Measurements from ENCODE around the gene HAPLN3.
"Not testable (repeated sequence)": the region's sequence is repeated elsewhere in the genome, so short reads cannot be mapped to it uniquely, and the experiment has no call there.

HAPLN3 gene, protein sequence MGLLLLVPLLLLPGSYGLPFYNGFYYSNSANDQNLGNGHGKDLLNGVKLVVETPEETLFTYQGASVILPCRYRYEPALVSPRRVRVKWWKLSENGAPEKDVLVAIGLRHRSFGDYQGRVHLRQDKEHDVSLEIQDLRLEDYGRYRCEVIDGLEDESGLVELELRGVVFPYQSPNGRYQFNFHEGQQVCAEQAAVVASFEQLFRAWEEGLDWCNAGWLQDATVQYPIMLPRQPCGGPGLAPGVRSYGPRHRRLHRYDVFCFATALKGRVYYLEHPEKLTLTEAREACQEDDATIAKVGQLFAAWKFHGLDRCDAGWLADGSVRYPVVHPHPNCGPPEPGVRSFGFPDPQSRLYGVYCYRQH

GRCh38 chr15:88894819-88895767, at the start of gene HAPLN3:
Gene HAPLN3 (minus strand): TSS chr15:88895544. CDS start chr15:88887298, 8,246 bp downstream.
- peak; percentile 67 for DNase-seq

- DNase-seq = no peak
Measured at GRCh38 chr15:88940110-88940675, 44.8 kb upstream of the HAPLN3 start.

DNA sequence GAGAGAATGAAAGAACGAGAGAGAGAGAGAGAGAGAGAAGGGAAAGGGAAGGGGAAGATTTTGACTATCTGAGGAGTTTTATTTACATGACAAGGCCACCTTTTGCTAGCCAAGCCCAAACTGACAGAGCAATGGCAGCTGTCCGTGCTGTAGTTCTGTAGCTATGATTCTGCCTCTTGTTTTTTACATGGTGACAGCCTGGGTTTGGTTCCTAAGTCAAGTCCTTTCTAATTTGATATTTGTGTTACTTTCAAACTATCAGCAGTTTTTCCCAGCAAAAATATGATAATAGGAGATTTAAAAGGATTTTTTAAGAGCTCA, 44.1 kb upstream of the HAPLN3 start:
- no peak for DNase-seq

DNA sequence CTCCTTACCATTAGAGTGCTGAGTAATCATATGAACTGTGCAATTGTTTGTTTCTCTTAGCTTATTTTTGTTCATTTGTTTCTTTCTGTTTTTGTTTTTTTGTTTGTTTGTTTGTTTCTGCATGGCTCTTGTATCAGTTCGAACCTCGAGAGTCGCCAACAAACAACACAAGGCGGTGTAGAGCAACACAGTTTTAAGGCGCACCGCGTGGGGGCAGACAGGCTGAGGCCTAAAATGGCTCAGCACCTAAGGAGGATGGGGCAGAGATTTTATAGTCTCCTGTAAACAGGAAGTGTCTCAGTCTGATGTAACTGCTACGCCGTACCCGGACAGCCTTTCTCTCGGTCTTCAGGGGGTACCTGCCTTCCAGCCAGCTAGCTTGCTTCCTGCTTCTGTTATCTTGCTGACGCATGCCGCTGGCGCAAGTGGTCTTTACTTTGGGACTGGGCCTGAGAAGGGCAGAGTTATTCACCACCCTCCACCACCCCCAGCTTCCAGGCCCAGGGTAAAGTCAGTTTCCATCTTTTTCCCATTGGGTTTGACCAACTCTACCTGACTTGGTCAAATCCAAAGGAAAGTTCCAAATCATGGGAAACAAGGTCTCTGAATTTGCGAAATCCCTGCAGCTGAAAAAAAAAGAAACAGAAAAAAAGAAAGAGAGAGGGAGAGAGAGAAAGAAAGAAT, 43.6 kb upstream of the HAPLN3 start:
- DNase-seq = no peak

- DNase-seq = not testable (repeated sequence)
Measured at GRCh38 chr15:88934449-88934848, 39.1 kb upstream of the HAPLN3 start.

GRCh38 chr15:88932875-88933330, 37.6 kb upstream of the HAPLN3 start:
- DNase-seq = no peak

- no peak for DNase-seq
Measured at GRCh38 chr15:88932271-88932874, 37.0 kb upstream of the HAPLN3 start.

GRCh38 chr15:88930579-88930978, 35.2 kb upstream of the HAPLN3 start:
- no peak for DNase-seq

DNA sequence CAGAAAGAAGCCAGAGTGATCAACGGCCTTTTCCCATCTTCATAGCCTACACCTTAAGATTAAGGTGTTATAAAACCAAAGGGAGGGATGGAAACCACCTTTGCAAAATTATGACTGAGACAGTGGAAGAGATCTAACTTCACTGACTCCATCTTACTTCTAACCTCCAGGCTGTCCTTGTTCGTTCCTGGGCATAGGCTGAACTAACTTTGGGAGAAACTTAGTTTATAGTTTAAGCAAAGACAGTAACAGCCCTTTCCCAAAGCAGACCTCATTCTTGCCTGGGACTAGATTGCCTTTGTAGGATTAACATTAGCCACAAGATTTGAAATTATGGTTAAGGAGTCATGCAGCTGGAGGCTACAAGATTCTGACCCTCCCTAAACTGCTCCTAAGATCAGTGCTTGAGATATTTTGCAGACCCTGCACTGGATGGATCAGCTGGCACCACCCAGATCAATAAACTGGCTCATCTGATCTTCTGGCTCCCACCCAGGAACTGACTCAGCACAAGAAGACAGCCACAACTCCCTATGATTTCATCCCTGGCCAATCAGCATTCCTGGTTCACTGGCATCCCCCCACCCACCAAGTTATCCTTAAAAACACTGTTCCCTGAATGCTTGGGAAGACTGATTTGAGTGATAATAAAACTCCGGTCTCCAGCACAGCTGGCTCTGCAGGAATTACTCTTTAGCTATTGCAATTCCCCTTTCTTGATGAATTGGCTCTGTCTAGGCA, 34.2 kb upstream of the HAPLN3 start:
- not testable (repeated sequence) for DNase-seq

DNA sequence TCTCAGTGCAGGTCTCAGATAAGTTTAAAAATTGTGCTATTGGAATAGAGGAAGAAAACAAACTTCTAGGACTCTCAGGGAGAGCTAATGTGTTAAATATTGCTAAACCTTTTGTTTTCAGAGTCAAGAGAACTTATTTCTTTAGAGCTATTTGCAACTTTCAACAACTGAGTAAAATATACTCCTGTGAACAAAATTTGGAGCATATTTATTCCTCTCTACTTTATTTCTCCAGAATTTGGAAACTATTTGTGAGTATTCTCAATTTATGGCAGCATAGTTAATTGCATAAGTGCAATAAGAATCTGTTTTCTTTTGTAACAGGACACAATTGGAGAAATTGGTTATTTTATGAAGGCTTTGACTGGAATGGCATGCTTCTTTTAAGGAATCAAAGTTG, 32.8 kb upstream of the HAPLN3 start:
- DNase-seq = not testable (repeated sequence)

DNA sequence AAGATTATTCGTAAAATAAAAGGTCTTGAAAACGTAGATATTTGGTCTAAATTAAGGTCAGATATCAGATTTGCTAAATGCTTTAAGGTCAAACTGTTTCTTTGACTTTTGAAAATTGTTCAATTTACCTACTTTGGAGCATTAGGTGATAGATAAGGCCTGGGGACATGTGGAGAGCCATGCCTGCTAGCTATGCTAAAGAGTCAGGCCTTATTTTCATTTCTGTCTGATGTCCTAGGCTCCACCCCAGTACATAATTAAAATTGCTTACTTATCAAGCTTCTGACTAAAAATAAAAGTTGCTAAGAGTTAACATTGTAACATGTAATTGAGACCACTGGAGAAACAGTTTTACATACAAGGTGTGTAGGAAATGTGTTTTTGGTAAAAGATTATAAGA, 30.3 kb upstream of the HAPLN3 start:
- not testable (repeated sequence) for DNase-seq

GRCh38 chr15:88920892-88921435, 25.6 kb upstream of the HAPLN3 start:
- not testable (repeated sequence) for DNase-seq

DNA sequence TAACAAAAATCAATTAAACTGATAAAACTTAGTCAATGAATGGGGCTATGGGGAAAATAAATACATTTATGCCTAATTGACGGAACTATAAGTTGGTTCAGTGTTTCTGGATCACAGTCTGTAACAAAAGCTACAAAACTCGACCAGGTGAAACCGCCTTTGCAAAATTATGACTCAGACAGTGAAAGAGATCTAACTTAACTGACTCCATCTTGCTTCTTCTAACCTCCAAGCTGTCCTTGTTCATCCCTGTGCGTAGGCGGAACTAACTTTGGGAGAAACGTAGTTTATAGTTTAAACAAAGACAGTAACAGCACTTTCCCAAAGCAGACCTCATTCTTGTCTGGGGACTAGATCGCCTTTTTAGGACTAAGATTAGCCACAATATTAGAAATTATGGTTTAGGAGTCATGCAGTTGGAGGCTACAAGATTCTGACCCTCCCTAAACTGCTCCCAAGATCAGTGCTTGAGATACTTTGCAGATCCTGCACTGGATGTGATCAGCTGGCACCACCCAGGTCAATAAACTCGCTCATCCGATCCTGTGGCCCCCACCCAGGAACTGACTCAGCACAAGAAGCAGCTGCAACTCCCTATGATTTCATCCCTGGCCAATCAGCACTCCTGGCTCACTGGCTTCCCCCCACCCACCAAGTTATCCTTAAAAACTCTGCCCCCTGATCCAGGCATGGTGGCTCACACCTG, 25.0 kb upstream of the HAPLN3 start:
- DNase-seq = no peak

DNA sequence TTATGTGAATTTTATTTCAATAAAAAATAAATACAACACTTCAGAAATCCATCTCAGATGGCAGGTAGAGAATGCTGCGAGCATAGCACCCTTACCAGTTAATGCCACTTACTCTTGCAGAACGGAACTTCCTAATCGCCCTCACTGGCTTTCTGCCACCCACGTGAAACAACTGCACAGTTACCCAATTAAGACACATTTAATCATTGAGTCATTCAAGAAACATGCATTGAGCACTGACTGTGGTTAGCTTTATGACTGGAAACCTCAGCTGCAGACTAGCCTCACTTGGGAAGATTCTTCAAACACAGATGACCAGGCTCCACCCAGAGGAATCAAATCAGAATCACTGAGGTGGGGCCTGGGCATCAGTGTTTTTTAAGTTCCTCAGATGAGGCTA, 23.4 kb upstream of the HAPLN3 start:
- no peak for DNase-seq

DNA sequence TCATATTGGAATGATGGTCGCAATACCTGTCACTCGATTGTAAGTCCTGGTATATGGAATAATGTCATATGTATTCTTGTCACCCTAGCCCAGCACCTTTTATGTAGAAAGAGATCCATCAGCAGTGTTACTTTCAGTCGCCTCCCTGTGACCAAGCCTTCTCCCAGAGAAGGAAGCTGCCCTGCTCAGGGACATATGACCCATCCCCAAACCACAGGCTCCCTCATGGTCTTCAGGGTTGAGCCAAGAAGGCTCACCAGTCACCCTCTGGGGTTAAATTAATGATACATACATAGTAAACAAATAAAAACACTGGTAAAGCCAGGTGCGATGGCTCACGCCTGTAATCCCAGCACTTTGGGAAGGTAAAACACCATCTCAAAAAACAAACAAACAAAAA, 22.4 kb upstream of the HAPLN3 start:
- DNase-seq = no peak

DNA sequence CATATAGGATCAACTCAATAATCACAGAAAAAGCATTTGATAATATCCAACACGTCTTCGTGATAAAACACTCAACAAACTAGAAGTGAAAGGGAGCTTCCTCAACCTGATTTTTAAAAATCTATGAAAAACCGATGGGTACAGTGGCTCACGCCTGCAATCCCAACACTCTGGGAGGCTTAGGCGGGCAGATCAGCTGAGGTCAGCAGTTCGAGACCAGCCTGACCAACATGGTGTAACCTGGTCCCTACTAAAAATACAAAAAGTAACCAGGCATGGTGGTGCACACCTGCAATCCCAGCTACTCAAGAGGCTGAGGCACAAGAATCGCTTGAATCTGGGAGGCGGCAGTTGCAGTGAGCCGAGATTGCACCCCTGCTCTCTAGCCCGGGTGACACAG, 20.0 kb upstream of the HAPLN3 start:
- DNase-seq = no peak

DNA sequence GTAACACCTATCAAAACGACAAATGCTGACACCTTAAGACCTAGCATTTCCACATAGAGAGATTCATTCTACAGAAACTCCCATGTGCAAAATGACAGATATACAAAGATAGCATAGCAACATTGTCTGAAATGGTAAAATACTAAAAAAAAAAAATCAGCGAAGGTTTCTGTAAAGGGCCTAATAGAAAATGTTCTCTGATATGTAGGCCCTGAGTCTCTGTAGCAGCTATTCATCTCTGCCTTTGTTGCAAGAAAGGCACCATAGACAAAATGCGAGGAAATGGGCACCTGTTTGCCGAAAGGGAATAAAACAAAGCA, 18.5 kb upstream of the HAPLN3 start:
- DNase-seq = no peak

DNA sequence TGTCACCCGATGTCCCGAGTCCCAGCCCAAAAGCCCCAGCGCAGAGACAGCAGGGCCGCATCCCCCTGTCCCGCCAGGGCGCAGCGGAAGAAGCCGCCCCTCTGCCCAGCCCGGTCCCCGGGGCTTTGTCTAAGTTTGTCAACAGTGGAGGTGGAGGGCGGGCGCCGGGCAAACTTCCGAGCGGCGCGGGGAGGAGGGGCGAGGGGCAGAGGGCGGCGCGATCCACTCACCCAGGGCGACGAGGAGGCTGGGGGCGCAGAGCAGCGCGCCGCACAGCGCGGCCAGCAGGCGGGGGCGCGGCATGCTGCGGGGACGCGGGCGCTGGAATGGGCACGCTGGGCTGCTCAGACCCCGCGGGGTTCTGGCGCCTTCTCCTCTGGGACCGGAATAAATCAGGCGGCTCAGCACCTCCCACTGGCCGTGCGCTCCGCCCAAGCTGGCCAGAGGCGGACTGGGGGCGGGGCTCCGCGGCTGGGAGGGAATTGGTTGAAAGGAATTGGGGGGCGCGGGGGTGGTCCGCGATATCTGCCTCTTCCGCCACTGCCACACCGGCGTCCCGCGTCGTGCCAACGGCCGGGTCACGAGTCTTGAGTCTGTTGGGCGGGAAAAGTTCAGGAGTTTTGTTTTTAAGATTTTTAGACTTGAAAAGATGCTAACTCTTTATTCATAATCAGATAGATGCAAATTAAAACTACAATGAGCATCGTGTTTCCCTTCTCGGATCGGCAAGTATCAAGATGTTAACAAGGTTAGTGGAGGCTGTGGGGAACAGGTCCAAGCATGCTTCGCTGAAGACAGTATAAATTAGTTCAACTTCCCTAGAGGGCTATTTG, 17.9 kb upstream of the HAPLN3 start, which contains the start of gene MFGE8:
MFGE8 (minus strand) TSS at position 363 of the 833 bp plus-strand sequence; CDS start at position 303, 60 bp downstream.
- DNase-seq = peak; percentile 87

GRCh38 chr15:88912500-88912921, 17.2 kb upstream of the HAPLN3 start:
- peak; percentile 62 for DNase-seq

DNA sequence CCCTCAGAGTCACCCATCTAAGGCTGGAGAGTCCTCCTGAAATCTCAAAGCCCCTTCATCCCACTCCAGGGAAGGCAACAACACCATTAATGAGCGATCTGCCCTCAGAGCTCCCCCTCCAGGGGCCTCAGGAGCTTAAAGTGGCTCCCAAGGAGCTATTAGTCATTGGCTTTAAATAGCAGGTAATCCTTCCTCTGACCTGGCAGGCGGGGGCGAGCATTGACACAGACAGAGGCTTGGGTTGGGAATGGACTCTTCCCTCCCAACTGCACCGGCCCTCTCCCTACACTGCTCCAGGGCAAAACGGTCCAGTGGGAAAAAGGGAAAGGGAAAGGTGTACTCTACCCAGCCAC, 16.4 kb upstream of the HAPLN3 start:
- no peak for DNase-seq

Measured in right forelimb (tissue), 1 donor.